Stimulated activated CD8-positive, alpha-beta memory T cell treated with anti-CD3 and anti-CD28 coated beads, Interleukin-4, amount 100 ng/mL, for 4 hours (primary cell): ENCODE data around the gene TMEM44.

Experiments
- DNase-seq, 2 donors: peaks; one replicate each; pipeline ENCODE4 v3.0.0-alpha.2; 2020; ENCODE audit warnings: low read depth in 2 of 2, low spot score in 1 of 2

TMEM44 gene

GRCh38 chr3:194582196-194582905, 50.9 kb downstream of the TMEM44 start:
- DNase-seq = no peak

GRCh38 chr3:194579091-194579606, 54.1 kb downstream of the TMEM44 start:
- DNase-seq = no peak

GRCh38 chr3:194577986-194578905, 55.0 kb downstream of the TMEM44 start:
- peak in 1 of 2 donors; percentile 14 for DNase-seq

GRCh38 chr3:194575484-194576210, 57.6 kb downstream of the TMEM44 start:
- no peak for DNase-seq

- DNase-seq = no peak
Observed at GRCh38 chr3:194574639-194575483, 58.4 kb downstream of the TMEM44 start.

GRCh38 chr3:194573680-194574437, 59.4 kb downstream of the TMEM44 start:
- DNase-seq = no peak

- no peak for DNase-seq
Observed at GRCh38 chr3:194572944-194573491, 60.2 kb downstream of the TMEM44 start.

- DNase-seq = no peak
Observed at GRCh38 chr3:194572143-194572789, 61.0 kb downstream of the TMEM44 start.

- no peak for DNase-seq
Observed at GRCh38 chr3:194571491-194572142, 61.6 kb downstream of the TMEM44 start.

- no peak for DNase-seq
Observed at GRCh38 chr3:194570898-194571297, 62.3 kb downstream of the TMEM44 start.

- DNase-seq = no peak
Observed at GRCh38 chr3:194570235-194570634, 63.0 kb downstream of the TMEM44 start.

GRCh38 chr3:194569252-194569651, 64.0 kb downstream of the TMEM44 start:
- no peak for DNase-seq

GRCh38 chr3:194565597-194566190, 67.5 kb downstream of the TMEM44 start:
- no peak for DNase-seq

- DNase-seq = no peak
Observed at GRCh38 chr3:194562986-194563385, 70.2 kb downstream of the TMEM44 start.

- no peak for DNase-seq
Observed at GRCh38 chr3:194561306-194561974, 71.8 kb downstream of the TMEM44 start.

- no peak for DNase-seq
Observed at GRCh38 chr3:194560047-194560446, 73.2 kb downstream of the TMEM44 start.

GRCh38 chr3:194559530-194559929, 73.7 kb downstream of the TMEM44 start:
- DNase-seq = no peak
